ENCODE measurements around the gene VANGL2.

- TF ChIP-seq CTCF (IDR thresholded peaks at IDR 0.05; ENCODE audit: poor library complexity, severe bottlenecking) (no peak), REST (IDR thresholded peaks at IDR 0.05; ENCODE audit: borderline replicate concordance) (no peak)
These were observed 47.8 kb upstream of the VANGL2 start for GRCh38 chr1:160352555-160352954.

All from neural cell (in vitro differentiated cells).